Measurements from ENCODE around the gene RGMB. TPM values are rescaled to one million over a fixed set of nuclear protein-coding genes. Genes with fewer than 3 reads are reported as not detected.
"Not testable (repeated sequence)": the region's sequence is repeated elsewhere in the genome, so short reads cannot be mapped to it uniquely, and the experiment has no call there.

The RGMB gene
- total RNA-seq, 1 experiment from 2014 or later: 20.3 TPM

- Mint-ChIP-seq H3K4me3 (ENCODE audit: unreplicated experiment) (no peak overlapping the region), H3K27ac (ENCODE audit: low read depth, unreplicated experiment) (no peak overlapping the region), H3K36me3 (ENCODE audit: insufficient read depth, unreplicated experiment) (peaks cover 5% of the 10 kb centered on the region), H3K4me1 (ENCODE audit: insufficient read depth, unreplicated experiment) (peaks cover 17% of the 10 kb centered on the region), H3K27me3 (ENCODE audit: insufficient read depth, unreplicated experiment) (no peaks in the 10 kb centered on the region), H3K9me3 (ENCODE audit: unreplicated experiment) (peaks cover 9% of the 10 kb centered on the region)
- CTCF ChIA-PET: interaction anchor here (0.6 kb wide), 4 partner anchors 70 to 573 kb away, joined by 3 to 5 read pairs (median 4); no protein-coding TSS in a partner anchor
- POLR2A ChIA-PET: no interaction called here
- DNase-seq (ENCODE audit: unreplicated experiment): no peak
- no peak for TF ChIP-seq CTCF (IDR thresholded peaks at IDR 0.05; ENCODE audit: unreplicated experiment)
- intact Hi-C loops (cut with micrococcal nuclease): no loop called here
- BruUV-seq (replicated peaks): no TSS peak
These were observed 38.8 kb upstream of the RGMB start for GRCh38 chr5:98734646-98735045.

GRCh38 chr5:98735806-98736507, 37.5 kb upstream of the RGMB start:
- Mint-ChIP-seq H3K4me3 (ENCODE audit: unreplicated experiment) (no peak overlapping the region), H3K4me1 (ENCODE audit: insufficient read depth, unreplicated experiment) (peaks cover 17% of the 10 kb centered on the region), H3K27me3 (ENCODE audit: insufficient read depth, unreplicated experiment) (no peaks in the 10 kb centered on the region), H3K36me3 (ENCODE audit: insufficient read depth, unreplicated experiment) (peaks cover 5% of the 10 kb centered on the region), H3K27ac (ENCODE audit: low read depth, unreplicated experiment) (peak overlapping the region; percentile 86), H3K9me3 (ENCODE audit: unreplicated experiment) (peaks cover 9% of the 10 kb centered on the region)
- DNase-seq (ENCODE audit: unreplicated experiment): peak; percentile 42
- no TSS peak for BruUV-seq (replicated peaks)
- intact Hi-C loops (cut with micrococcal nuclease): no loop called here
- POLR2A ChIA-PET: no interaction called here
- CTCF ChIA-PET: no interaction called here
- no peak for TF ChIP-seq CTCF (IDR thresholded peaks at IDR 0.05; ENCODE audit: unreplicated experiment)

GRCh38 chr5:98736753-98737152, 36.7 kb upstream of the RGMB start:
- intact Hi-C loops (cut with micrococcal nuclease): no loop called here
- CTCF ChIA-PET: interaction anchor here (0.6 kb wide), 1 partner anchor 255 kb away, joined by 3 read pairs; no protein-coding TSS in a partner anchor
- no peak for DNase-seq (ENCODE audit: unreplicated experiment)
- H3K27ac Mint-ChIP-seq (ENCODE audit: low read depth, unreplicated experiment): peak overlapping the region; percentile 86
- H3K9me3 Mint-ChIP-seq (ENCODE audit: unreplicated experiment): peaks cover 9% of the 10 kb centered on the region
- no peak for TF ChIP-seq CTCF (IDR thresholded peaks at IDR 0.05; ENCODE audit: unreplicated experiment)
- no peak overlapping the region for H3K4me3 Mint-ChIP-seq (ENCODE audit: unreplicated experiment)
- no peaks in the 10 kb centered on the region for H3K27me3 Mint-ChIP-seq (ENCODE audit: insufficient read depth, unreplicated experiment)
- peaks cover 5% of the 10 kb centered on the region for H3K36me3 Mint-ChIP-seq (ENCODE audit: insufficient read depth, unreplicated experiment)
- POLR2A ChIA-PET: no interaction called here
- H3K4me1 Mint-ChIP-seq (ENCODE audit: insufficient read depth, unreplicated experiment): peaks cover 17% of the 10 kb centered on the region
- no TSS peak for BruUV-seq (replicated peaks)

GRCh38 chr5:98737441-98737840, 36.0 kb upstream of the RGMB start:
- H3K4me3 Mint-ChIP-seq (ENCODE audit: unreplicated experiment); H3K36me3 Mint-ChIP-seq (ENCODE audit: insufficient read depth, unreplicated experiment); H3K9me3 Mint-ChIP-seq (ENCODE audit: unreplicated experiment); POLR2A ChIA-PET; H3K27ac Mint-ChIP-seq (ENCODE audit: low read depth, unreplicated experiment); DNase-seq (ENCODE audit: unreplicated experiment); BruUV-seq (replicated peaks); H3K27me3 Mint-ChIP-seq (ENCODE audit: insufficient read depth, unreplicated experiment); intact Hi-C loops (cut with micrococcal nuclease): not testable (repeated sequence)
- H3K4me1 Mint-ChIP-seq (ENCODE audit: insufficient read depth, unreplicated experiment): peaks cover 17% of the 10 kb centered on the region
- CTCF ChIA-PET: interaction anchor here (0.6 kb wide), 1 partner anchor 256 kb away, joined by 3 read pairs; no protein-coding TSS in a partner anchor

- peaks cover 17% of the 10 kb centered on the region for H3K4me1 Mint-ChIP-seq (ENCODE audit: insufficient read depth, unreplicated experiment)
- H3K9me3 Mint-ChIP-seq (ENCODE audit: unreplicated experiment); BruUV-seq (replicated peaks); H3K4me3 Mint-ChIP-seq (ENCODE audit: unreplicated experiment); DNase-seq (ENCODE audit: unreplicated experiment); CTCF ChIA-PET; intact Hi-C loops (cut with micrococcal nuclease); POLR2A ChIA-PET; H3K36me3 Mint-ChIP-seq (ENCODE audit: insufficient read depth, unreplicated experiment); H3K27ac Mint-ChIP-seq (ENCODE audit: low read depth, unreplicated experiment); H3K27me3 Mint-ChIP-seq (ENCODE audit: insufficient read depth, unreplicated experiment): not testable (repeated sequence)
These were observed 34.8 kb upstream of the RGMB start for GRCh38 chr5:98738481-98739149.

Measured in MCF 10A (cell line).